OCI-LY7 (cell line): ENCODE measurements around the gene WLS. TPM values are rescaled to one million over a fixed set of nuclear protein-coding genes. Genes with fewer than 3 reads are reported as not detected.

Experiments used
- BruUV-seq: library from RNA; stranded (reverse); fragments of 400-500 nt; replicated peaks from 2 replicates; lab custom pipeline; 2021; lab: Mats Ljungman, UMichigan
- CTCF ChIA-PET: fragments of 300-600 bp; sonication (Branson Sonifier 250); formaldehyde crosslinking; loops from one replicate; lab custom pipeline; 2022; ENCODE audit warnings: antibody characterized with exemption; ENCODE audit not compliant: unreplicated experiment; lab: Charles Lee
- POLR2A ChIA-PET: fragments of 300-600 bp; sonication (Branson Sonifier 250); formaldehyde crosslinking; loops from one replicate; lab custom pipeline; 2022; ENCODE audit warnings: antibody characterized with exemption; lab: Charles Lee
- DNase-seq: peaks from one replicate; pipeline ENCODE4 v3.0.0-alpha.2; 2015; ENCODE audit warnings: low spot score
- H2AFZ ChIP-seq: fragments of 200-600 bp; sonication (generic), shearing (Covaris generic); 2 replicates; pipeline ENCODE4 v1.6.1; 2014; ENCODE audit warnings: mild to moderate bottlenecking, antibody characterized with exemption, low read length, moderate library complexity
- H3K27ac ChIP-seq: fragments of 200-600 bp; sonication (generic); 2 replicates; pipeline ENCODE4 v1.5.1; 2014; ENCODE audit warnings: mixed run types, low read depth, mild to moderate bottlenecking, moderate library complexity, low read length, inconsistent platforms; ENCODE audit not compliant: poor library complexity, severe bottlenecking
- H3K36me3 ChIP-seq: fragments of 200-600 bp; sonication (generic); 2 replicates; pipeline ENCODE4 v1.6.1; 2014; ENCODE audit warnings: mild to moderate bottlenecking, antibody characterized with exemption, low read length, moderate library complexity, mixed read lengths; ENCODE audit not compliant: insufficient read depth
- H3K4me1 ChIP-seq: fragments of 200-600 bp; sonication (generic); 2 replicates; pipeline ENCODE4 v1.5.1; 2014; ENCODE audit warnings: mild to moderate bottlenecking, low read length; ENCODE audit not compliant: insufficient read depth, poor library complexity, severe bottlenecking
- H3K4me2 ChIP-seq: fragments of 200-600 bp; sonication (generic); 2 replicates; pipeline ENCODE4 v1.6.1; 2014; ENCODE audit warnings: mild to moderate bottlenecking, low read length
- H3K4me3 ChIP-seq: fragments of 200-600 bp; sonication (generic); 2 replicates; pipeline ENCODE4 v1.5.1; 2014; ENCODE audit warnings: mild to moderate bottlenecking, low read depth, low read length; ENCODE audit not compliant: poor library complexity, severe bottlenecking
- H3K79me2 ChIP-seq: fragments of 200-600 bp; sonication (generic); 2 replicates; pipeline ENCODE4 v1.6.1; 2016; ENCODE audit warnings: low read depth, mild to moderate bottlenecking, low read length, moderate library complexity, mixed read lengths; ENCODE audit not compliant: insufficient read depth
- H3K9me2 ChIP-seq: fragments of 200-600 bp; sonication (generic); 2 replicates; pipeline ENCODE4 v1.6.1; 2016; ENCODE audit warnings: mild to moderate bottlenecking, low read length, mixed read lengths; ENCODE audit not compliant: insufficient read depth
- H3K9me3 ChIP-seq: fragments of 200-600 bp; sonication (generic); 2 replicates; pipeline ENCODE4 v1.6.1; 2014; ENCODE audit warnings: mild to moderate bottlenecking, mixed run types, low read length, mixed read lengths
- H4K20me1 ChIP-seq: fragments of 200-600 bp; sonication (generic); 2 replicates; pipeline ENCODE4 v1.6.1; 2014; ENCODE audit warnings: mild to moderate bottlenecking, antibody characterized with exemption, low read length, moderate library complexity, mixed read lengths; ENCODE audit not compliant: insufficient read depth
- CTCF ChIP-seq: fragments of 200-600 bp; sonication (generic); conservative IDR thresholded peaks from 2 replicates; pipeline ENCODE4 v1.5.1; 2014; ENCODE audit warnings: mild to moderate bottlenecking, antibody characterized with exemption, low read length, moderate library complexity, mixed read lengths
- EZH2phosphoT487 ChIP-seq: fragments of 200-600 bp; sonication (generic); IDR thresholded peaks from 2 replicates; pipeline ENCODE4 v1.6.1; 2018; ENCODE audit warnings: low read depth, borderline replicate concordance, mild to moderate bottlenecking, mixed run types, antibody characterized with exemption, low read length, moderate library complexity, mixed read lengths
- intact Hi-C: fragments of 100-400 bp; cut with micrococcal nuclease; formaldehyde crosslinking; loops from one replicate; pipeline ENCODE4 v1.10.0; 2022; ENCODE audit not compliant: unreplicated experiment
- total RNA-seq, 2 experiments: library from RNA; depleted of rRNA in 1 of 2; stranded (reverse); fragments of >200 nt in 1 of 2; shearing (Covaris generic) in 1 of 2; gene quantifications; 2 replicates each; pipeline ENCODE4 v1.2.3, GENCODE V29; 2014 to 2022

WLS gene
- total RNA-seq, 2 experiments from 2014 or later: not detected

GRCh38 chr1:68160021-68160420 is 72.3 kb downstream of the WLS start:
- peaks cover 14% of the 10 kb centered on the region for H3K4me1 ChIP-seq
- no peak overlapping the region for H2AFZ ChIP-seq
- POLR2A ChIA-PET: interaction anchor here (0.9 kb wide), 1 partner anchor 92 kb away, joined by 3 read pairs; no protein-coding TSS in a partner anchor
- H3K4me2 ChIP-seq: 0 out of 2 replicates have a peak overlapping the region, but pooled peaks have one; percentile 26
- H3K4me3 ChIP-seq: no peak overlapping the region
- CTCF ChIA-PET: no interaction called here
- no TSS peak for BruUV-seq
- no peaks in the 10 kb centered on the region for H3K9me3 ChIP-seq
- no peaks in the 10 kb centered on the region for H3K79me2 ChIP-seq
- H3K36me3 ChIP-seq: no peaks in the 10 kb centered on the region
- no peaks in the 10 kb centered on the region for H3K9me2 ChIP-seq
- no peaks in the 10 kb centered on the region for H4K20me1 ChIP-seq
- TF ChIP-seq EZH2phosphoT487: no peak
- no peak for TF ChIP-seq CTCF
- intact Hi-C loops: loop anchor here (10.0 kb wide), 1 partner anchor 475 kb away; the partner anchor contains the start of gene GADD45A
- no peak for DNase-seq
- no peak overlapping the region for H3K27ac ChIP-seq

GRCh38 chr1:68158837-68159236 is 73.5 kb downstream of the WLS start:
- no TSS peak for BruUV-seq
- H3K4me2 ChIP-seq: no peak overlapping the region
- no peaks in the 10 kb centered on the region for H3K36me3 ChIP-seq
- no peak for TF ChIP-seq CTCF
- TF ChIP-seq EZH2phosphoT487: no peak
- no peaks in the 10 kb centered on the region for H3K79me2 ChIP-seq
- intact Hi-C loops: no loop called here
- ChIA-PET POLR2A (interaction anchor here (1.3 kb wide), 1 partner anchor 10 kb away, joined by 3 read pairs; no protein-coding TSS in a partner anchor), CTCF (no interaction called here)
- H4K20me1 ChIP-seq: no peaks in the 10 kb centered on the region
- H3K4me1 ChIP-seq: peaks cover 14% of the 10 kb centered on the region
- H3K9me3 ChIP-seq: no peaks in the 10 kb centered on the region
- H3K9me2 ChIP-seq: no peaks in the 10 kb centered on the region
- no peak overlapping the region for H3K4me3 ChIP-seq
- H3K27ac ChIP-seq: no peak overlapping the region
- H2AFZ ChIP-seq: no peak overlapping the region
- no peak for DNase-seq

GRCh38 chr1:68157416-68157815 is 74.9 kb downstream of the WLS start:
- ChIA-PET CTCF (no interaction called here), POLR2A (interaction anchor here (0.7 to 1.2 kb wide), 3 partner anchors 10 to 43 kb away, joined by 3 to 4 read pairs (median 3); no protein-coding TSS in a partner anchor)
- TF ChIP-seq CTCF (no peak), EZH2phosphoT487 (no peak)
- H4K20me1 ChIP-seq: no peaks in the 10 kb centered on the region
- H3K36me3 ChIP-seq: no peaks in the 10 kb centered on the region
- no peaks in the 10 kb centered on the region for H3K9me2 ChIP-seq
- H3K79me2 ChIP-seq: no peaks in the 10 kb centered on the region
- H3K4me3 ChIP-seq: no peak overlapping the region
- DNase-seq: no peak
- H3K4me1 ChIP-seq: peaks cover 14% of the 10 kb centered on the region
- no peak overlapping the region for H3K27ac ChIP-seq
- no peaks in the 10 kb centered on the region for H3K9me3 ChIP-seq
- H2AFZ ChIP-seq: no peak overlapping the region
- H3K4me2 ChIP-seq: no peak overlapping the region
- intact Hi-C loops: no loop called here
- BruUV-seq: no TSS peak
